H1 (cell line): ENCODE results near the gene PRDX5. TPM values are rescaled to one million over a fixed set of nuclear protein-coding genes. Genes with fewer than 3 reads are reported as not detected.

Source experiments
- CTCF ChIA-PET: fragments of 300-600 bp; sonication (Branson Sonifier 250); formaldehyde crosslinking; loops from one replicate; lab custom pipeline; 2021; ENCODE audit not compliant: partially characterized antibody; lab: Charles Lee
- POLR2A ChIA-PET: fragments of 300-600 bp; sonication (Branson Sonifier 250); formaldehyde crosslinking; loops from one replicate; lab custom pipeline; 2021; ENCODE audit warnings: inconsistent platforms; ENCODE audit not compliant: partially characterized antibody; lab: Charles Lee
- DNase-seq, 2 experiments: peaks; one replicate each; pipeline versions ENCODE4 v3.0.0 to v3.0.0-alpha.2; 2010 to 2022; ENCODE audit warnings: low spot score in 2 of 2, low read depth in 1 of 2, mixed read lengths in 1 of 2
- FAIRE-seq: peaks from 2 replicates; lab custom pipeline; 2011; peaks lifted over from hg19 to GRCh38; lab: Jason Lieb, UNC
- H2AFZ ChIP-seq: 2 replicates; pipeline ENCODE4 v1.8.1; 2012; ENCODE audit warnings: low read length, inconsistent platforms
- H2AK5ac ChIP-seq: 2 replicates; pipeline ENCODE4 v1.6.1; 2013; ENCODE audit warnings: low read depth, low read length
- H2BK120ac ChIP-seq: replicated peaks from 2 replicates; pipeline ENCODE3; 2013; ENCODE audit warnings: low read depth, low read length, inconsistent platforms
- H2BK12ac ChIP-seq: 2 replicates; pipeline ENCODE4 v1.6.1; 2013; ENCODE audit warnings: low read depth, low read length
- H2BK15ac ChIP-seq: 2 replicates; pipeline ENCODE4 v1.6.1; 2013; ENCODE audit warnings: low read length
- H2BK20ac ChIP-seq: 2 replicates; pipeline ENCODE4 v1.6.1; 2013; ENCODE audit warnings: low read length
- H2BK5ac ChIP-seq: 2 replicates; pipeline ENCODE4 v1.6.1; 2013; ENCODE audit warnings: low read depth, low read length
- H3K14ac ChIP-seq: 2 replicates; pipeline ENCODE4 v1.6.1; 2013; ENCODE audit warnings: inconsistent platforms; ENCODE audit not compliant: insufficient read length
- H3K18ac ChIP-seq: 2 replicates; pipeline ENCODE4 v1.6.1; 2013; ENCODE audit warnings: low read length; ENCODE audit errors: extremely low read depth
- H3K23ac ChIP-seq: 2 replicates; pipeline ENCODE4 v1.6.1; 2013; ENCODE audit warnings: inconsistent platforms; ENCODE audit not compliant: insufficient read length
- H3K23me2 ChIP-seq: 2 replicates; pipeline ENCODE4 v1.6.1; 2013; ENCODE audit warnings: low read depth, low read length
- H3K27ac ChIP-seq: 2 replicates; pipeline ENCODE4 v1.6.1; 2011; ENCODE audit warnings: low read depth, low read length, inconsistent platforms
- H3K27me3 ChIP-seq, 4 experiments: replicated peaks in 1 of 4; 1 replicate in 1 of 4; 2 replicates in 3 of 4; pipeline versions ENCODE4 v1.6.1 to v1.8.1; 2011 to 2013; ENCODE audit warnings: low read length in 3 of 4, mild to moderate bottlenecking in 3 of 4, inconsistent platforms in 2 of 4, mixed read lengths in 2 of 4, moderate library complexity in 1 of 4; ENCODE audit not compliant: control insufficient read depth in 3 of 4, insufficient read depth in 3 of 4; ENCODE audit errors: extremely low read depth in 1 of 4
- H3K36me3 ChIP-seq, 4 experiments: 2 replicates each; pipeline versions ENCODE4 v1.6.1 to v1.8.1; 2011 to 2013; ENCODE audit warnings: mild to moderate bottlenecking in 4 of 4, low read length in 3 of 4, moderate library complexity in 2 of 4, control low read depth in 1 of 4, inconsistent platforms in 1 of 4; ENCODE audit not compliant: insufficient read depth in 4 of 4, control insufficient read depth in 2 of 4
- H3K4ac ChIP-seq: replicated peaks from 2 replicates; pipeline ENCODE3; 2013; ENCODE audit warnings: low read length, low read depth, mixed read lengths, inconsistent platforms; ENCODE audit not compliant: insufficient read length
- H3K4me1 ChIP-seq, 4 experiments: replicated peaks in 1 of 4; 1 replicate in 1 of 4; 2 replicates in 3 of 4; pipeline versions ENCODE4 v1.6.1 to v1.8.1; 2011 to 2013; ENCODE audit warnings: low read length in 3 of 4, inconsistent platforms in 2 of 4, mixed read lengths in 1 of 4; ENCODE audit not compliant: insufficient read depth in 4 of 4, control insufficient read depth in 3 of 4
- H3K4me2 ChIP-seq, 2 experiments: 2 replicates each; pipeline versions ENCODE4 v1.6.1 to v1.8.1; 2011 to 2013; ENCODE audit warnings: low read depth in 2 of 2, low read length in 2 of 2, control low read depth in 1 of 2, inconsistent platforms in 1 of 2, mild to moderate bottlenecking in 1 of 2; ENCODE audit not compliant: insufficient read depth in 1 of 2
- H3K4me3 ChIP-seq, 4 experiments: fragments of 200-600, 300-600 bp in 1 of 4; sonication (generic), shearing (Covaris generic), sonication (Bioruptor Twin) in 1 of 4; 2 replicates each; pipeline versions ENCODE4 v1.5.1 to v1.8.1; 2011 to 2016; ENCODE audit warnings: low read length in 4 of 4, low read depth in 3 of 4, control low read depth in 2 of 4, inconsistent platforms in 2 of 4, mild to moderate bottlenecking in 2 of 4, mixed read lengths in 1 of 4, moderate library complexity in 1 of 4; ENCODE audit not compliant: insufficient read depth in 2 of 4; ENCODE audit errors: extremely low read depth in 1 of 4
- H3K56ac ChIP-seq: replicated peaks from 2 replicates; pipeline ENCODE3; 2013; ENCODE audit warnings: low read depth, mild to moderate bottlenecking, mixed read lengths, low read length, inconsistent platforms; ENCODE audit not compliant: insufficient read length
- H3K79me1 ChIP-seq: 2 replicates; pipeline ENCODE4 v1.6.1; 2013; ENCODE audit warnings: low read depth, low read length, control low read depth
- H3K79me2 ChIP-seq, 2 experiments: 2 replicates each; pipeline versions ENCODE4 v1.6.1 to v1.8.1; 2012 to 2013; ENCODE audit warnings: low read length in 2 of 2, mild to moderate bottlenecking in 2 of 2, inconsistent platforms in 1 of 2; ENCODE audit not compliant: insufficient read depth in 2 of 2, control insufficient read depth in 1 of 2
- H3K9ac ChIP-seq, 4 experiments: replicated peaks in 1 of 4; 1 replicate in 1 of 4; 2 replicates in 3 of 4; pipeline versions ENCODE4 v1.6.1 to v1.8.1; 2011 to 2013; ENCODE audit warnings: low read depth in 3 of 4, low read length in 3 of 4, control low read depth in 2 of 4, mild to moderate bottlenecking in 2 of 4, moderate library complexity in 2 of 4, inconsistent platforms in 1 of 4; ENCODE audit errors: extremely low read depth in 1 of 4
- H3K9me3 ChIP-seq, 2 experiments: 2 replicates each; pipeline versions ENCODE4 v1.6.1 to v1.8.1; 2012 to 2013; ENCODE audit warnings: mild to moderate bottlenecking in 2 of 2, moderate library complexity in 2 of 2, control low read depth in 1 of 2, inconsistent platforms in 1 of 2, low read depth in 1 of 2, low read length in 1 of 2, mixed read lengths in 1 of 2; ENCODE audit not compliant: insufficient read depth in 2 of 2
- H4K20me1 ChIP-seq, 2 experiments: replicated peaks in 1 of 2; 2 replicates each; pipeline versions ENCODE3 to v1.8.1; 2011 to 2013; ENCODE audit warnings: inconsistent platforms in 2 of 2, low read length in 2 of 2, mild to moderate bottlenecking in 1 of 2; ENCODE audit not compliant: insufficient read depth in 2 of 2, control insufficient read depth in 1 of 2
- H4K5ac ChIP-seq: 2 replicates; pipeline ENCODE4 v1.6.1; 2013; ENCODE audit warnings: low read length, low read depth, mixed read lengths, inconsistent platforms; ENCODE audit not compliant: insufficient read length
- H4K8ac ChIP-seq: 2 replicates; pipeline ENCODE4 v1.8.0; 2013; ENCODE audit warnings: mild to moderate bottlenecking, moderate library complexity, low read length, inconsistent platforms; ENCODE audit not compliant: insufficient read depth; ENCODE audit errors: extremely low read depth
- H4K91ac ChIP-seq: replicated peaks from 2 replicates; pipeline ENCODE3; 2013; ENCODE audit warnings: low read length, mixed read lengths, inconsistent platforms; ENCODE audit not compliant: insufficient read length
- SP4 ChIP-seq: IDR thresholded peaks from 2 replicates; pipeline ENCODE4 v1.6.1; 2012; ENCODE audit warnings: low read length, inconsistent platforms
- WGBS, 2 experiments: shearing (Covaris generic) in 1 of 2; methylation state at CpG; one replicate each; pipeline versions ENCODE4 v1.1.6 to v1.1.7; 2013 to 2015; ENCODE audit warnings: low lambda C conversion rate in 2 of 2, mixed read lengths in 2 of 2, inconsistent platforms in 1 of 2, low coverage in 1 of 2, missing lambda C conversion rate in 1 of 2; ENCODE audit not compliant: insufficient replicate concordance in 2 of 2, insufficient coverage in 1 of 2, insufficient read length in 1 of 2; ENCODE audit errors: extremely low coverage in 1 of 2, missing lambda C conversion rate in 1 of 2; 5-methylcytosine and 5-hydroxymethylcytosine counted together
- polyA plus RNA-seq, 7 experiments: library from polyadenylated mRNA; depleted of rRNA in 3 of 7; stranded (reverse) in 5 of 7; unstranded in 2 of 7; fragments of >200 nt in 5 of 7; fragments of 200-250 nt in 2 of 7; gene quantifications; 1 replicate in 5 of 7; 2 replicates in 1 of 7; 4 replicates in 1 of 7; pipeline versions ENCODE4 v1.2.1 to v1.2.3, GENCODE V29; 2011 to 2013; ENCODE audit warnings: missing spikeins in 2 of 7, mixed read lengths in 2 of 7
- total RNA-seq: library from RNA; stranded (reverse); fragmentation: NEBNext Ultra II Directional; extraction: Animal tissue kit (Norgen Biotek cat#: 25700); gene quantifications from 2 replicates; pipeline ENCODE4 v1.2.1, GENCODE V29; 2021

Gene PRDX5
- total and polyA plus RNA-seq, 2 of the 8 experiments (the other 6 are each of a cell fraction or from before 2014, with no cell fraction given), result 201 to 582 TPM

- Histone ChIP-seq H3K27ac (no peak overlapping the region), H2AK5ac (no peak overlapping the region), H2BK120ac (no peak overlapping the region), H4K91ac (no peak overlapping the region), H4K8ac (no peak overlapping the region), H3K4me2 (no peak overlapping the region; a peak in 1 of 4 replicates), H3K18ac (no peak overlapping the region), H2AFZ (no peak overlapping the region), H3K79me2 (no peaks in the 10 kb centered on the region), H2BK5ac (no peak overlapping the region), H4K5ac (no peak overlapping the region), H3K9me3 (no peaks in the 10 kb centered on the region; a peak in 1 of 4 replicates), H2BK20ac (no peak overlapping the region), H3K36me3 (peaks cover 0 to 9% (median 0%) of the 10 kb centered on the region in 4 experiments; a peak in 1 of 8 replicates), H3K79me1 (no peaks in the 10 kb centered on the region)
- WGBS, 2 experiments, result 67% methylated on average over 1 of the region's 1 CpG; no CpG with 5 or more reads in 1 of the 2 experiments
- no peak for FAIRE-seq
- CTCF ChIA-PET, result interaction anchor here (1.0 to 2.6 kb wide), 5 partner anchors 11 to 280 kb away, joined by 3 to 10 read pairs (median 3); partner anchors contain the start of genes BAD, GPR137 and TRMT112
- TF ChIP-seq SP4, result no peak
- TF ChIP-seq, all 59 proteins: peak for 0
- peaks cover 0 to 32% (median 15%) of the 10 kb centered on the region in 4 experiments; a peak in 5 of 7 replicates for H3K4me1 ChIP-seq
- no peak overlapping the region for H3K9ac ChIP-seq
- H2BK15ac ChIP-seq, result no peak overlapping the region
- H3K14ac ChIP-seq, result no peak overlapping the region
- H3K56ac ChIP-seq, result no peak overlapping the region
- H3K4me3 ChIP-seq, result no peak overlapping the region
- POLR2A ChIA-PET, result interaction anchor here (1.3 to 1.9 kb wide), 3 partner anchors 11 to 51 kb away, joined by 4 to 14 read pairs (median 4); partner anchors contain the start of genes BAD and GPR137
- no peak overlapping the region for H2BK12ac ChIP-seq
- no peak overlapping the region for H3K23ac ChIP-seq
- peaks cover 12% of the 10 kb centered on the region; the same call in 1 of the 2 replicates for H3K23me2 ChIP-seq
- DNase-seq, result no peak
- peaks cover 0 to 17% of the 10 kb centered on the region in 2 experiments for H4K20me1 ChIP-seq
- H3K27me3 ChIP-seq, result peaks cover 86 to 100% (median 97%) of the 10 kb centered on the region in 4 experiments
- H3K4ac ChIP-seq, result no peak overlapping the region
These were observed 21.7 kb upstream of the PRDX5 start for GRCh38 chr11:64296236-64296635.
